PC-9 (cell line): ENCODE results near the gene BMP8B.

ENCODE experiments used
- CTCF ChIP-seq: fragments of 200-600 bp; sonication (generic); conservative IDR thresholded peaks from 2 replicates; pipeline ENCODE4 v1.6.1; 2017; ENCODE audit warnings: mixed run types, antibody characterized with exemption, mild to moderate bottlenecking, moderate library complexity
- EZH2 ChIP-seq: fragments of 200-600 bp; sonication (generic); IDR thresholded peaks from 2 replicates; pipeline ENCODE4 v1.8.0; 2017; ENCODE audit warnings: antibody characterized with exemption, low read depth

GRCh38 chr1:39825432-39825941 lies 36.8 kb upstream of the BMP8B start:
- TF ChIP-seq CTCF = no peak
- TF ChIP-seq EZH2 = no peak
